HG03095 (cell line): ENCODE measurements around the gene RNF8.
"Not testable (repeated sequence)": the region's sequence is repeated elsewhere in the genome, so short reads cannot be mapped to it uniquely, and the experiment has no call there.

Experiments
- ATAC-seq: cut with Tn5 transposase; IDR thresholded peaks from one replicate; pipeline ENCODE4 v1.9.1; 2021; ENCODE audit warnings: moderate library complexity; ENCODE audit not compliant: unreplicated experiment

RNF8 gene

DNA sequence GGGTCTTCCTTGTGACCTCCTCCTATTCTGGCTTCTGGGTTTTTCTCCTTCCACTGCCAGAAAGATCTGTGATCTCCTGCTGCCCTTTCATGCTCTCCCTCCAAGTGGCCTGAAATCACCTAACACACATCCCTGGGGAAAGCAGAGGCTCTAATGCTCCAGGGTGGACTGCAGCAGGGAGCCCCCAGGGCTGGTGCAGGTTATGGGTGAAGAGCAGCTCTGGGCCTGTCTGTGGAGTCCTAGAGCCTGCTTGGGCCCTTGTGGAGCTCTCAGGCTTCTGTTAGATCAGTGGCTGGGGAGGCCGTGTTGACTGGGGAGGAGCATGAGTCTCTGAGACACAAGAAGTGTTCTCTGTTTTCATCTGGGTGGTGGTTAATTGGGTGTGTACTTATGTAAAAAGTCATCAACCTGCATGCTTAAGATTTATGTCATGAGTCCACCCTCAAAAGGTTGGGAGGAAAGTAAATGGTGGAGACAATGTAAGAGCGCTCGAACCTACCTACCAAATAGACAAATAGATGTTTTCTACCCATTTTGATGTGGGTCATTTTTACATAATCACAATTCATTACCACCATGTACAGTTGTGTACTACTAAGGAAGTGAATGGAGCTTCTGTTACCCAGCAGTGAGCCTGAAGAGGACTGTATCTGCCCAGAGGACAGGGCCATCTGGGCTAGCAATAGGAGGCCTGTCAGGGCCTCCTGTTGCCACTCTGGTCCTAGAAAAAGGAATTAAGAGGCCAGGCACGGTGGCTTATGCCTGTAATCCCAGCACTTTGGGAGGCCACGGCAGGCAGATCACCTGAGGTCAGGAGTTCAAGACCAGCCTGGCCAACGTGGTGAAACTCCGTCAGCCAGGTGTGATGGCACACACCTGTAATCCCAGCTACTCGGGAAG lies 32.0 kb upstream of the RNF8 start:
- no peak for ATAC-seq

DNA sequence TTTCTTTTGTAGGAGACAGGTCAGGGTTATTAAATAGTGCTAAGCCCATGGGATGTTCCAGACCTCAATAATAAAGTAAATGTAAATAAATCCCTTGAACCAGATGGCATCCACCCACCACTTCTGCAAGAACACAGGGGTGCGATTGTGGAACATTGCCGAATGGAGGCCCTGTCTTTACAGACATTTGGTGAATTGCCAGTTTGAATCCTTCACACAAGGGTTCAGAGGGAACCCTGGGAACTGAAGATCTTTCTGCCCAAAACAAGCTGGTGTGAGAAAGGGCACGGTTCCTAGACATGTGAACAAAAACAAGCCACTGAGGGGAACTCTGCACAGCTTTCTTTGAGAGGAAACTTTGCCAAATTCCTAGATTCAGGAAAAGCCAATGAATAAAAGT lies 30.2 kb upstream of the RNF8 start:
- ATAC-seq, result no peak

DNA sequence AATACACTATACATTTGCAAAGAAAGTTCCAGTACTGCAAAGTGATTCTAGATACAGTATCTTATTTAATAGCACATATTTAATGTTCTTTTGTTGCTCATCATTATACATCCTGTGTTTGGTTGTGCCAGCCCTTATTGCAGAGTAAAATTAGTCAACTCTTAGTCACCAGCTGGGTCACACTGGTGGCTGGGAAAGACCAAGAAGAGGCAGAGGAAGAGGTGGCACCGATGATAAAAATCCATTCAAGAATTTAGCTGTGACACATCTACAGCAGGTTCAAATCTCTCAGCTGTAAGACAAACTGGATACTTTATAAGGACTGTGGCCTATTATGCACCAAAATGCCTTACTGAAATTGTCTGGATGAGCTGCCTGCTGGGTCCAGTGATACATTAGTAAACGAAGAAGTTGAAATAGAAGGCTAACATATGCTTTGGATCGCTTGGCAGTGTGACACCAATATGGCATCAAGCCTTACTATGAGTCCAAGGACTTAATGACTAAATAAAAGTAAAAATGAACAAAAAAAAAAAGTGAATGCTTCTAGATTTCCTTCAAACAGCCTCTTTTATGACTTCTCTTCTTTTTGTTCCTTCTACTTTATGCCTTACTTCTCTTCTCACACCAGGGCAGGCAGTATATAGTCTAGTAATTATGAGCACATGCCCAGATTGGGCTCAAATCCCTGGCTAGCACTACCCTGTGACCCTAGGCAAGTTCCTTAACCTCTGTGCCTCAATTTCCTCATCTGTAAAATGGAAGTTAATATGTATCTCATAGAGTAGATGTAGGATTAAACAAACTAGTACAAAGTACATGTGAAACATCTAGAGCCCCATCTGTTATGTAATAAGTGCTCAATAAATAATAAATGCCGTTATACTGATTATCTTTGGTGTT lies 29.4 kb upstream of the RNF8 start:
- no peak for ATAC-seq

DNA sequence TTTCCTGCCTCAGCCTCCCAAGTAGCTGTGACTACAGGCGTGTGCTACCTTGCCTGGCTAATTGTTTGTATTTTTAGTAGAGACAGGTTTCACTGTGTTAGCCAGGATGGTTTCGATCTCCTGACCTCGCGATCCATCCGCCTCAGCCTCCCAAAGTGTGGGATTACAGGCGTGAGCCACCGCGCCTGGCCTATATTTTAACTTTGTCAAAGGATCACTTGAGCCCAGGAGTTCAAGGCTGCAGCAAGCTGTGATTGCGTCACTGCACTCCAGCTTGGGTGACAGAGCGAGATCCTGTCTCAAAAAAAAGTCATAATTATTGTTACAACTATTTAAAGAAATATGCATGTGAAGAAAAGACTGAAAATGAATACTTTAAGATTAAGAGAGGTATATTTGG lies 23.4 kb upstream of the RNF8 start:
- not testable (repeated sequence) for ATAC-seq

DNA sequence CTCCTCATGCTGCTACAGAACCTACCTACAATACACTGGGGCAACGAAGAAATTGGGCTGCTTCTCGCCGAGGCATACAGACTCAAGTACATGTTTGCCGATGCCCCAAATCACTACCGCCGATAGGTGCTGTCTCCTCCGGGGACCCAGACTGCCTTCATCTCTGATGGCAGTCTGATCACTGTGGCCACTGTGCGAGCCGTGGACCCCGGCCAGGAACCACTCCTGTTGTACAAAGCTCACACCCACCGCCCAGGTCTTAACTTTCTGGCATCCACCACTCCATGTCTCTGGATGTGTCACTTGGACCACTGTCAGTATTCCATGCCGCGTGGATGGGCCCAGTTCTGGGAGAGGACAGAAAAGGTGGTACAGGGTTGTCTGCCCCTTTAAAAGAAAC lies 22.7 kb upstream of the RNF8 start:
- no peak for ATAC-seq

DNA sequence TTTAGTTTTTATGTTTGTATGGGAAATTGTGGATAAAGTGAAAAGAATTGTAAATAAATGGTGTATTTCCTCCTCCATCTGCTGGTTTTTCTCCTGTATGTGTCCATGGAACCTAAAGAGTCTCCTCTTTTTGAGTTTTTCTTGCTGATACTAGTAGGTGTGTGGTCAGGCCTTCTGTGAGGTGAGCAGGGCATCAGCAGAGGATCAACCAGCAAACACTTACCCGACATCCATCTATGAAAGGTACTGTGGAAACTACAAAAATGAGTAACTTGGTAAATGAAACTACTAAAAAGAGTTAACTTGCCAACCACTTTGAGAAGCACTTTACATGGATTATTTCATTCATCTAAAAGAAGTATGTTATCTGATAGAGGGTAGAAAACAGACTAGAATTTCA lies 20.9 kb upstream of the RNF8 start:
- no peak for ATAC-seq

DNA sequence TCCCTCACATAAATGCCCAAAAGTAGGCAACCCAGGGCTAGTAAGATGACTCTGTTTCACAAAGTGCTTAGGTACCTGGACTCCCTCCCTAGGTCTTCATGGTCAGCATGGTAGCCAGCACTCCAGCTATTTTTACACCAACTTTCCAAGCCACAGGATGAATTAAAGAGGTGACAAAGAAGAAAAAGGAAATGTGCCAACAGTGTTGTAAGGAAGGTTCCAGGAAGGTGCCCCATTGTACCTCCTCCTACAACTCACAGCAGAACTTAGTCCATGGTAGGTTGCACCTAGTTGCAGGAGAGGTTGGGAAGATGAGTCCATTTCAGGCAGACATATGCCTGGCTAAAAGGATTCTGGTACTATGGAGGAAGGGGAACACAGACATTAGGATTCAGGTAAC lies 19.7 kb upstream of the RNF8 start:
- no peak for ATAC-seq

DNA sequence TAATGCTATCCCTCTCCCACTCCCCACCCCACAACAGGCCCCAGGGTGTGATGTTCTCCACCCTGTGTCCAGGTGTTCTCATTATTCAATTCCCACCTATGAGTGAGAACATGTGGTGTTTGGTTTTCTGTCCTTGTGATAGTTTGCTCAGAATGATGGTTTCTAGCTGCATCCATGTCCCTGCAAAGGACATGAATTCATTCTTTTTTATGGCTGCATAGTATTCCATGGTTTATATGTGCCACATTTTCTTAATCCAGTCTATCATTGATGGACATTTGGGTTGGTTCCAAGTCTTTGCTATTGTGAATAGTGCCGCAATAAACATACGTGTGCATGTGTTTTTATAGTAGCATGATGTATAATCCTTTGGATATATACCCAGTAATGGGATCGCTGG lies 15.5 kb upstream of the RNF8 start:
- not testable (repeated sequence) for ATAC-seq

DNA sequence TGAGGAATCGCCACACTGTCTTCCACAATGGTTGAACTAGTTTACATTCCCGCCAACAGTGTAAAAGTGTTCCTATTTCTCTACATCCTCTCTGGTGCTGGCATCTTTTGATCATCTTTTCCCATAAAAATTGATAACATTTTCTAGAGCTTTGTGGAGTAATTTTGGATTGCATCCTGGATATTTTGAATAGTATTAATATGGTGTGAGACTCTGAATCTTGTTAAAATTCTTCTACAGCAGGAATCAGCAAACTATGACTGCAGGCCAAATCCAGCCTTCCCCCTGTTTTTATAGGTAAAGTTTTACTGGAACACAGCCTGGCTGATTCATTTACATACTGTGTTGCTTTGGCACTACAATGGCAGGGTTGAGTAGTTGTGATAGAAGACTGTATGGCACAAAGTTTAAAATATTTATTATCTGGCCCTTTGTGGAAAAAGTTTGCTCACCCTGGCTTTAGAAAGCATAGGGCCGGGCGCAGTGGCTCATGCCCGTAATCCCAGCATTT lies 15.0 kb upstream of the RNF8 start:
- ATAC-seq, result no peak

DNA sequence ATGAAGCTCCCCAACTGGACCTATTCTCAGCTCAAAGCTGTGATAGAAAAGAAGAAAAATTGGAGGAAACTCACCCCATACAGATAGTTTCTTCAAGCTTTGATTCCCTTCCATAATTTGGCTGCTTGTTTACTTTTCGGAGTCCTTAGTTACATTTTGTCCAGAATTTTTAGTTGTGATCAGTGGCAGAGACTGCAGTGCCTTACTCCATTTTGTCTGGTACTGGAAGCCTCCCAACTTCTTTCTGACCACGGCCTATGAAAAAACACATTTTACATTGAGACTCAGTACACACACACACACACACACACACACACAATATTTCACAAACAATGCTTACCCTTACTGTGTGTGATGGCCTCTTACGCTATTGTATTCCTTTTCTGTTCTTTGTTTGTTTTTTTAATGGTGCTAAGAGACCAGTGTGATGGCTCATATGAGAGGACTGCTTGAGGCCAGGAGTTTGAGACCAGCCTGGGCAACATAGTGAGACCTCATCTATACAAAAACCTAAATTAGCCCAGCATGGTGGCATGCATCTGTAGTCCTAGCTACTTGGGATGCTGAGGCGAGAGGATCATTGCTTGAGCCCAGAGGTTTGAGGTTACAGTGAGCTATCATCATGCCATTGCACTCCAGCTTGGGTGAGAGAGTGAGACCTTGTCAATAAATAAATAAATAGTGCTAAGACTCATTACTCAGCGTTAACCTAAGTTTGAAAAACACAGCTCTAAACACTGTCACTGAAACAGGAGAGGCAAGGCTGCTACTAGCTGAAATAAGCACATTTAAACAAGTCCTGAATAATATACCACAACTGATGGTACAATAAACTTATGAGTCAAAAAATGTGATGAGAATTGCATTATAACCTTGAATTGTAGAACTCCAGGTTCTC lies 13.8 kb upstream of the RNF8 start:
- ATAC-seq, result no peak

DNA sequence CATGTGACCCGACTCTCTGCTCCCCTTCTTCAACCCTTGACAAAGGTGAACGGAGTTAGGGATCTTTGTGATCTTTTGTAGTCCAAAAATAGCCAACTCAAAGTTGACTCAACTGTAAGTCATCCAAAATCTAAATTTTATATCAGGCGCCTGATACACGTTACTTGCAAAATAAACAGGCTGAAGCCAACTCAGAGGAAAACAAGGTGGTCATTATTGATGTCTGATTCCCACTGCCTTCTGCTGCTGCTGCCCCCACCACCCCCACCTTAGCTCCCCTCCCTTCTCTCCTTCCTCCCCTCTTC lies 13.2 kb upstream of the RNF8 start:
- no peak for ATAC-seq

DNA sequence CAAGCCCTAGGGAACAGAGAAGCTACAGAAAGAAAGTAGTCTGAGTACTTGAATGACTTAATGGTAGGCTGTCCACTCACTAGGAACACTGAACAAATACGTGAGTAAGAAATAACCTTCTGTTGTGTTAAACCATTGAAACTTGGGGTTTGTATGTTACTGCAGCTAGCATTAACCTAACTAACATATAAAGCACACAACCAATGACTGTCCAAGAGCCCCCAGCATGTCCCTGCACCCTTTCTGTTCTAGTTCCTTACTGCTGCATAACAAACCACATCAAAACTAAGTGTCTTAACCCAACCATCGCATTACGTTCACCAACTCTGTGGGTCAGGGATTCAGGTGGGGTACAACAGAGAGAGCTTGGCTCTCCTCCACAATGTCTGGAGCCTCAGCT lies 10.5 kb upstream of the RNF8 start:
- no peak for ATAC-seq

DNA sequence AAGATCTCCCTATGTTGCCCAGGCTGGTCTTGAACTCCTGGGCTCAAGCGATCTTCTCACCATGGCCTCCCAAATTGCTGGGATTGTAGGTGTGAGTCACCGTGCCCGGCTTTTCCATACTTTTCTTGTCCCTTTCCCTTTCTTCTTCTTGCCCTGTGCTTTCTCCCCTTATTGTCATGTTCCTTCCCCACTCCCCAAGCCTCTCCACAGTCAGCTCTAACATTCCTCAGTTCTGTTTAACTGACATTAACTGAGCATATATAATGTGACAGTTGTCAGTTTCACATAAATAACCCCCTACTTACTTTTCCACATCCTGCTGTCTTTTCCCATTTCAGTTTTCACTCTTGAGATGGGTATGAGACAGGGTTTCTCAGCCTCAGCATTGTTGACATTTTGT lies 9.5 kb upstream of the RNF8 start:
- no peak for ATAC-seq

DNA sequence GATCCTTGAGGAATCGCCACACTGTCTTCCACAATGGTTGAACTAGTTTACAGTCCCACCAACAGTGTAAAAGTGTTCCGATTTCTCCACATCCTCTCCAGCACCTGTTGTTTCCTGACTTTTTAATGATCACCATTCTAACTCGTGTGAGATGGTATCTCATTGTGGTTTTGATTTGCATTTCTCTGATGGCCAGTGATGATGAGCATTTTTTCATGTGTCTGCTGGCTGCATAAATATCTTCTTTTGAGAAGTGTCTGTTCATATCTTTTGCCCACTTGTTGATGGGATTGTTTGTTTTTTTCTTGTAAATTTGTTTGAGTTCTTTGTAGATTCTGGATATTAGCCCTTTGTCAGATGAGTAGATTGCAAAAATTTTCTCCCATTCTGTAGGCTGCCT lies 8.0 kb upstream of the RNF8 start:
- not testable (repeated sequence) for ATAC-seq

DNA sequence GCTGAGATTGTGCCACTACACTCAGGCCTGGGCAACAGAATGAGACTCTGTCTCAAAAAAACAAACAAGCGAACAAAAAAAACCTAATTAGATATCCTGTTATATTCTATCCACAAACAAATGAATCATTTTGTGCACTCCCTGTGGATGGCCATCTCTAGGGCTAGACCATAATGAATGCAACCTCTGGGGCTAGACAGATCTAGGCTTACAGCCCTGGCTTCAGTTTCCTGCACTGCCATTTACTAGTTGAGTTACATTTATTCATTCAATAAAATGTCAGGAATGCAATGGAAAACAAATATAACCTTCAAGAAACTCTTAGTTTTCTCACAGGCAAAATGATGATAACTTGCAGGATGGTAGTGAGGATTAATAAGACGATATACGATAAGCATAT lies 6.6 kb upstream of the RNF8 start:
- ATAC-seq, result no peak

DNA sequence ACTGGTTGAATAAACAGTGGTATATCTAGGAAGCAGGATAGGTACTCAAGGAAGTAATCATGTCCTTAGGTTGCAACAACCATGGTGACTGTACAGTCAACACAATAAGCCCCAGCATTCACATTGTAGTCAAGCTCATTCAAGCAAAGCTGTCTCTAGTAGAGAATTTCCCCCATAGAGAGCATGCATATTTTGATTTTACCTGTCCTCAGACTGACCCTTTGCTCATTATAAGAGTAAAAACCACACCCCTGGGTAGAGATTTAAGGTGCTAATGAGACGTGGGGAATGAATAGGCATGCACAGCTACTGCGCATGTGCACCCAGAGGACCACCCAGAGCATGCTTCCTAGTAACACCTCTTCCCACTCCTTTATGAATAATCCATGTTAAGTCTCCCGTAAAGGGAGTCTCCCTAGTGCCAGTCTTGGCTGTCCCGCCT lies 6.1 kb upstream of the RNF8 start:
- no peak for ATAC-seq

DNA sequence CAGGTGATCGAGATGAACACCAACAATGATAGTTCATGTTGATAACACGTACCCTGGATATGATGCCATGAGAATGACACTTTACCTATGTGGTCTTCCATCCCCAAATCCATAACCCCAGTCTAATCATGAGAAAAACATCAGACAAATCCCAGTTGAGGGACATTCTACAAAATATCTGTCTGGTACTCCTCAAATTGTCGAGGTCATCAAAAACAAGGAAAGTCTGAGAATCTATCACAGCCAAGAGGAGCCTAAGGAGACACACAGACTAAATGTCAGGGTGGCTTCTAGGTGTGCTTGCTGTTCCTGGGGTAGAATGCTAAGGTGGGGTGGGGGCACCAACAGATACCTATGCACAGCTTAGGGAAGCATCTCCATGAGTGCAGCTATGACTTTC lies 2.8 kb upstream of the RNF8 start:
- no peak for ATAC-seq

DNA sequence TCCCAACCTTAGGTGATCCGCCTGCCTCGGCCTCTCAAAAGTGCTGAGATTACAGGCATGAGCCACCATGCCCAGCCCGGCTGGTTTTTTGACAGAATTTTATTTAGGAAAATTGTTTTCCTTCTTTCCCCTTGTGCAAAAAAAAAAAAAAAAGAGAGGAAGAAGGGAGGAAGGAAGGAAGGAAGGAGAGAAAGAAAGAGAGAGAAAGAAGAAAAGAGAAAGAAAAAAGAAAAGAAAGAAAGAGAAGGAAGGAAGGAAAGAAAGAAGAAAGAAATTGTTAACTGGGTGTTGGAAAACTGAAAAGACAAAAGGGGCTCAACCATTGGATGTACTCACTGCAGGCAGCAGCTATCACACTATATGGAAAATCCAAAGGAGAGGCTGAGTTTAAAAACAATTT lies 1.4 kb upstream of the RNF8 start:
- no peak for ATAC-seq

DNA sequence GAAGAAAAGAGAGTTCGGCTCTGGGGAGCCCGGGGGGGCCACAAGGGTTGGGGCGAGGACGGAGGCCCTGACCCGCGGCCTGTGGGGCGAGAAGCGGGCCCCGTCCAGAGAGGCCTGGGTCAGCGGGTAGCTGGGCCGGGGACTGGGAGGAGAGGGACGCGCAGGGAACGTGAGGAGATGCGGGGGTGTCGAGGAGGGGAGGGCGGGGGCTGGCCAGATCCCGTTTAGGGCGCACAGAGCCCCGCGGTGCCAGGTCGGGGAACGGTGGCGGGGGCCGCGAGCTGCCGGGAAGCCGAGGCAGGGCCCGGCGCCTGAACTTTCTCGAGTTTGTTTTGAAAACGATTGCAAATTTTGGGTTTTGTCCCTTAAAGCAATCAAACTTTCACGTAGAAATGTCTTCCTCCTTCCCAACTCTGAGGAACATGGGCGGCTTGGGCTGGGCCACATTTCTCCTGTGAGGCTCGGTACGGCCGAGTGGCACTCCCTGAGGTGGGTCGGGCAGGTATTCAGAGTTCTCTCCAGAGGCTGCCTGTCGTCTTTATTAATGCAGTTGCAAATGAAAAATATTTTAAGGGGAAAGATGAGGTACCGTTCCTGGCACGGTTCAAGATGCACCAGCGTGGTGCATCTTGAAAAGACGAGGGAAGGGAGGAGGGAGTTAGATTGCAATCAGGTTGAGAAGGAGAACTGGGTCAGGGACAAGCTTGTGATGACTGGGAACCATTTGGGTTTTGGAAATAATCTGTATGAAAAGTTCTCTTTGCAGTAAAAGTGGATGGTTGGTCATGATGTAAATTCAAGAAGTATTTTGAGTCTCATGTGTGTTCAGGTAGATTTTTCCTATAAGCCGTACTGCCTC lies 972 bp downstream of the RNF8 start:
- ATAC-seq, result no peak

DNA sequence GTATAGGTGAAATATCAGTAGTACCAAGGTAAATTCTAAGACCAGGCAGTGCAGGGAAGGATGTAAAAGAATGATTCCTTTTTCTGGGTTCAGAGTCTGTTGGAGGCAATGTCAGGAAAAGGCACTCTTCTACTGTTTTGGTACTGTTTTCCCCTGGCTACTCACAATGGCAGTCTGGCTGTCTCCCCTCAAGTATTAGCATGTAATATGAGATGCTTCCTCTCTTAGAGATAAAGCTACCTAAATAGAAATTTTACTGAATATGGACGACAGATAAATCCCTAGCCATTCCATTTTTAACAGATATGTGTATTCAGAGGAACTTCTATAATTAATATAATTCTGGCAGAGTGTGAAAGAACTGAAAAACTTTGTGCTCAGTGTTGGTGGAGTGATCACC lies 3.5 kb downstream of the RNF8 start:
- ATAC-seq, result no peak
